ENCODE results near the gene TSC22D4.

The TSC22D4 gene

GRCh38 chr7:100426516-100426915 lies 52.5 kb downstream of the TSC22D4 start:
- DNase-seq, result no peak

GRCh38 chr7:100425347-100425746 lies 53.7 kb downstream of the TSC22D4 start:
- DNase-seq, result no peak

GRCh38 chr7:100423315-100423714 lies 55.7 kb downstream of the TSC22D4 start:
- no peak for DNase-seq

- DNase-seq, result no peak
Observed at GRCh38 chr7:100419660-100420226, 59.3 kb downstream of the TSC22D4 start.

- no peak for DNase-seq
Observed at GRCh38 chr7:100418930-100419659, 59.9 kb downstream of the TSC22D4 start.

All from activated CD8-positive, alpha-beta memory T cell treated with anti-CD3 and anti-CD28 coated beads for 24 hours (primary cell).